Erythroblast (primary cell): ENCODE results near the gene RANBP17.

Experiments used
- GATA1 ChIP-seq: IDR thresholded peaks from 2 replicates; pipeline ENCODE4 v1.6.1; 2011; ENCODE audit warnings: low read depth, mild to moderate bottlenecking, control low read depth, low read length, moderate library complexity
- POLR2A ChIP-seq: IDR thresholded peaks from 2 replicates; pipeline ENCODE4 v1.6.1; 2011; ENCODE audit warnings: mild to moderate bottlenecking, low read length

DNA sequence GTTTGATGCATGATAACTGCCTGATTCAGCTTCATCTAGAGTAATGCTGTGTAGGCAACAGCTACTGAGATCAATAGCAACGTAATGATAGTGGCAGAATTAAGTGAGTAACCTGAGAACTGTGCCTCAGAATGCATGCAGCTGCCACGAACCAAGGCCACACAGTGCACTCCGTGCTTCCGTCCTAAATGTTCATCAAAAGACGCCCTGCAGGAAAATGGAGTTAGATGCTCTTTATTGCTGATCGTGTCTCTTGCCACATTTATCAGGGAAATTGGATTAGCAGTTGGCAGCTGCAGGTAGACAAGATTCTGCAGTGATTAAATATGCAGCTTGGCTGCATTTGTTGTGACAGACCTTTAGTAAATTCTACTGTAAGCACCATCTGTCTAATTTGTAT, 339.5 kb downstream of the RANBP17 start:
- TF ChIP-seq POLR2A = no peak
- TF ChIP-seq GATA1 = no peak
